ENCODE results near the gene BCAP31.
"Not testable (repeated sequence)": the region's sequence is repeated elsewhere in the genome, so short reads cannot be mapped to it uniquely, and the experiment has no call there.

BCAP31 gene

GRCh38 chrX:153707406-153707805, 16.8 kb downstream of the BCAP31 start:
- DNase-seq: no peak

GRCh38 chrX:153706799-153707198, 17.4 kb downstream of the BCAP31 start:
- no peak for DNase-seq

- not testable (repeated sequence) for DNase-seq
These were observed 18.7 kb downstream of the BCAP31 start for GRCh38 chrX:153705403-153706060.

- not testable (repeated sequence) for DNase-seq
These were observed 19.4 kb downstream of the BCAP31 start for GRCh38 chrX:153704631-153705402.

- no peak for DNase-seq
These were observed 20.1 kb downstream of the BCAP31 start for GRCh38 chrX:153704021-153704526.

GRCh38 chrX:153703036-153703370, 21.2 kb downstream of the BCAP31 start:
- DNase-seq: no peak

- DNase-seq: no peak
These were observed 21.7 kb downstream of the BCAP31 start for GRCh38 chrX:153702336-153703035.

GRCh38 chrX:153701706-153702105, 22.5 kb downstream of the BCAP31 start:
- no peak for DNase-seq

- no peak for DNase-seq
These were observed 23.2 kb downstream of the BCAP31 start for GRCh38 chrX:153700967-153701366.

GRCh38 chrX:153700376-153700945, 23.7 kb downstream of the BCAP31 start:
- no peak for DNase-seq

GRCh38 chrX:153699784-153700371, 24.3 kb downstream of the BCAP31 start:
- not testable (repeated sequence) for DNase-seq

- not testable (repeated sequence) for DNase-seq
These were observed 24.9 kb downstream of the BCAP31 start for GRCh38 chrX:153699210-153699783.

GRCh38 chrX:153697924-153698865, 26.0 kb downstream of the BCAP31 start:
- no peak for DNase-seq

- DNase-seq: not testable (repeated sequence)
These were observed 27.0 kb downstream of the BCAP31 start for GRCh38 chrX:153696986-153697722.

GRCh38 chrX:153696538-153696937, 27.6 kb downstream of the BCAP31 start:
- DNase-seq: not testable (repeated sequence)

GRCh38 chrX:153696100-153696499, 28.1 kb downstream of the BCAP31 start:
- no peak for DNase-seq

- DNase-seq: no peak
These were observed 29.4 kb downstream of the BCAP31 start for GRCh38 chrX:153694687-153695270.

GRCh38 chrX:153694256-153694655, 29.9 kb downstream of the BCAP31 start:
- DNase-seq: not testable (repeated sequence)

- DNase-seq: no peak
These were observed 30.7 kb downstream of the BCAP31 start for GRCh38 chrX:153693216-153694086.

Data from stimulated activated naive CD4-positive, alpha-beta T cell treated with Interleukin-2 at 50 U/mL for 16 hours (primary cell).